Transverse colon (tissue), 4 donors: ENCODE measurements around the gene PTS. TPM values are rescaled to one million over a fixed set of nuclear protein-coding genes. Genes with fewer than 3 reads are reported as not detected.

Experiments
- DNase-seq: peaks from one replicate; pipeline ENCODE4 v3.0.0-alpha.2; 2019
- H3K27ac ChIP-seq, 4 donors: fragments of 200-600 bp; sonication (generic); 2 replicates each; pipeline ENCODE4 v1.5.1; 2016 to 2018; ENCODE audit warnings: inconsistent platforms in 4 of 4
- H3K27me3 ChIP-seq: fragments of 200-600 bp; sonication (generic); 2 replicates; pipeline ENCODE4 v1.5.1; 2017; ENCODE audit warnings: inconsistent platforms
- H3K36me3 ChIP-seq, 4 donors: fragments of 200-600 bp; sonication (generic); 2 replicates each; pipeline ENCODE4 v1.5.1; 2017 to 2019; ENCODE audit warnings: inconsistent platforms in 4 of 4
- H3K4me1 ChIP-seq, 4 donors: fragments of 200-600 bp; sonication (generic); 2 replicates each; pipeline ENCODE4 v1.5.1; 2017 to 2020; ENCODE audit warnings: inconsistent platforms in 4 of 4
- H3K4me3 ChIP-seq, 4 donors: fragments of 200-600 bp; sonication (generic); 1 replicate in 1 of 4; 2 replicates in 3 of 4; pipeline versions ENCODE4 v1.5.1 to v1.6.1; 2017 to 2019; ENCODE audit warnings: inconsistent platforms in 4 of 4
- H3K9me3 ChIP-seq, 2 donors: fragments of 200-600 bp; sonication (generic); 2 replicates each; pipeline ENCODE4 v1.5.1; 2017 to 2019; ENCODE audit warnings: inconsistent platforms in 2 of 2
- EP300 ChIP-seq: sonication (generic); formaldehyde crosslinking; IDR thresholded peaks from one replicate; pipeline ENCODE4 v1.6.1; 2017; ENCODE audit warnings: antibody characterized with exemption, low read depth
- POLR2A ChIP-seq: fragments of 450-650 bp; IDR thresholded peaks from one replicate; pipeline ENCODE4 v1.6.1; 2016; ENCODE audit warnings: antibody characterized with exemption, mild to moderate bottlenecking, moderate library complexity
- POLR2AphosphoS5 ChIP-seq, 3 donors: sonication (generic); formaldehyde crosslinking; IDR thresholded peaks; one replicate each; pipeline ENCODE4 v1.6.1; 2016; ENCODE audit warnings: antibody characterized with exemption in 3 of 3
- WGBS, 2 donors: methylation state at CpG; one replicate each; pipeline ENCODE4 v1.1.5; 2018; ENCODE audit warnings: low coverage in 1 of 2; 5-methylcytosine and 5-hydroxymethylcytosine counted together
- in situ Hi-C, 4 donors: fragments of 200-750 bp; cut with MboI; loops; one replicate each; pipeline versions ENCODE4 v1.15.0 to v1.15.1; 2017; ENCODE audit warnings: low sequenced_read_pairs in 3 of 4, low pct_ligation_motif_present in 1 of 4, low pct_unique_long_range_greater_than_20kb in 1 of 4
- intact Hi-C: fragments of 100-400 bp; cut with DNase I; formaldehyde crosslinking; loops from one replicate; pipeline ENCODE4 v1.15.1; 2023; ENCODE audit warnings: low total_unique reads
- small RNA-seq, 4 donors: library from RNA; depleted of rRNA; stranded (forward); fragments of <200 nt; gene quantifications; one replicate each; pipeline ENCODE3, GENCODE V24; 2016
- total RNA-seq, 4 donors: library from RNA; depleted of rRNA; stranded (reverse); fragments of >200 nt; gene quantifications; one replicate each; pipeline ENCODE4 v1.1.0, GENCODE V29; 2016
- TF ChIP-seq, protein P1 (sequence below), 5 experiments: fragments of 200-600 bp in 3 of 5; fragments of 450-650 bp in 2 of 5; sonication (generic) in 3 of 5; IDR thresholded peaks; 1 replicate in 2 of 5; 2 replicates in 3 of 5; pipeline ENCODE4 v1.5.1; 2016 to 2017; ENCODE audit warnings: antibody characterized with exemption in 5 of 5, inconsistent platforms in 3 of 5, mild to moderate bottlenecking in 2 of 5, moderate library complexity in 1 of 5

The PTS gene
- total RNA-seq, 4 donors from 2014 or later = 9.7 to 29.1 (median 18.7) TPM

DNA sequence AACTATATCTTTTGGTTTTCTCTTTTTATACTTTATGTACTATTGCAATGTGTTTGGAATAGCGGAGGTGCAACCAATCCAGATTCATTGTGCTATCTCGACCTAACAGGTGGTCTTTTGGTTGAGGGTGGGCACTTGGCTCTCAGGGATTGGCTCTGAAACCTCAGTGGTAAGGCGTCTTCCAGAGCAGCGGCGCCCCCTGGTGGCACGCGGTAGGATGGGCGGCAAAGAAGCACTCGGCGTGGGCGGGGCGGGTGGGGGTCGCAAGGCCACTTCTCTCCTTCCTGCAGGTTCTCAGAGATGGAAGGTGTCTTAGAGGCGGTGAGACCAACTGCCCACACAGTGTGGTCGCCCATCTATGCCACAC, 53.7 kb downstream of the PTS start:
- Histone ChIP-seq H3K36me3 (no peaks in the 10 kb centered on the region), H3K4me1 (peaks cover 0 to 15% (median 8%) of the 10 kb centered on the region in 4 donors), H3K4me3 (peak overlapping the region in 3 of 4 donors; percentile 21 to 44 (median 28)), H3K27ac (peak overlapping the region in 3 of 4 donors; percentile 40 to 54 (median 52)), H3K27me3 (no peaks in the 10 kb centered on the region), H3K9me3 (no peaks in the 10 kb centered on the region)
- in situ Hi-C loops = loop anchor here (5.0 to 25.0 kb wide), 7 partner anchors 58 to 1007 kb away; no protein-coding TSS in a partner anchor
- DNase-seq = peak; percentile 70
- TF ChIP-seq, protein P1, sequence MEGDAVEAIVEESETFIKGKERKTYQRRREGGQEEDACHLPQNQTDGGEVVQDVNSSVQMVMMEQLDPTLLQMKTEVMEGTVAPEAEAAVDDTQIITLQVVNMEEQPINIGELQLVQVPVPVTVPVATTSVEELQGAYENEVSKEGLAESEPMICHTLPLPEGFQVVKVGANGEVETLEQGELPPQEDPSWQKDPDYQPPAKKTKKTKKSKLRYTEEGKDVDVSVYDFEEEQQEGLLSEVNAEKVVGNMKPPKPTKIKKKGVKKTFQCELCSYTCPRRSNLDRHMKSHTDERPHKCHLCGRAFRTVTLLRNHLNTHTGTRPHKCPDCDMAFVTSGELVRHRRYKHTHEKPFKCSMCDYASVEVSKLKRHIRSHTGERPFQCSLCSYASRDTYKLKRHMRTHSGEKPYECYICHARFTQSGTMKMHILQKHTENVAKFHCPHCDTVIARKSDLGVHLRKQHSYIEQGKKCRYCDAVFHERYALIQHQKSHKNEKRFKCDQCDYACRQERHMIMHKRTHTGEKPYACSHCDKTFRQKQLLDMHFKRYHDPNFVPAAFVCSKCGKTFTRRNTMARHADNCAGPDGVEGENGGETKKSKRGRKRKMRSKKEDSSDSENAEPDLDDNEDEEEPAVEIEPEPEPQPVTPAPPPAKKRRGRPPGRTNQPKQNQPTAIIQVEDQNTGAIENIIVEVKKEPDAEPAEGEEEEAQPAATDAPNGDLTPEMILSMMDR (IDR thresholded peaks at IDR 0.05) = peak; percentile 43 to 95 (median 87)
- no peak for TF ChIP-seq EP300
- 3% methylated on average over 11 of the region's 15 CpGs; no CpG with 5 or more reads in 1 of the 2 donors for WGBS, 2 donors
- intact Hi-C loops = loop anchor here (1.0 kb wide), 1 partner anchor 60 kb away; no protein-coding TSS in a partner anchor

DNA sequence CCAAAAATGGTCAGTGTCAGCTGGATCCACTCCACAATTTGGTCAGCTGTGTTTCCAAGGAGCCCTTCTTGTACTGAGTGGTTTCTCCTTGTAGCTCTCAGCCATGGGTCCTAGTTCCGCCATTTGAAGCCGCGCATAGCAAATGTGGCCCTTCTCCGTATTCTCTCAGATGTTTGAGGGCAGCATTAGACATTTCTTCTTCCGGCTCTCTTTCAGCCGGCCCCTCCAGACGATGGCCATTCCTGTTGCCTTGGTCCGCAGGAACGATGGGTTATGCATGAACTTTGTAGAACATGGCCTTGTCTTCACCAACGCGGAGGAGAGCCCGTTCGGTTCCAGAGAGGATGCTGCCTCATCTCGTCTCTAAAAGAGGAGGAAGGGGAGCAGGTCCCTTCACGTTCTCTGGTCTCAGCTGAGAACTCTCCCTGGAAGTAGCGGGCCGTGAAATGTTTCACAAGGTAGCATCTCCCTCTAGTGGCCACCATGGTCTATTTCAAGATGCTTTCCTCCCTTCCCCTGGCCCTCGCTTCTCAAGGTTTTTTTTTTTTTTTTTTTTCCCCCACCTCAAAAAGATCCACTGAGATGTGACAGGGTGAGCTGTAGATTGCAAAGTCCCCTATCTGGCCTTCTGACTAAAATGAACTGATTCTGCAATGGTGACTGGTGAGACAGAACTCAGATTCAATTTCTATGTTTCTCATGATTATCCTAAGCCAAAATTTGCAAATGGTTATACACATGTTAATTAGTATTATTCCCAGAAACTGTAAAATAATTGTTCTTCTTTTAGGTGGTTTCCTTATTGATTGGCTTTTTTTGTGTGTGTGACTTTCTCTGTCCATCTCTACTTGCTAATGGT, 54.3 kb downstream of the PTS start:
- peaks cover 0 to 15% (median 8%) of the 10 kb centered on the region in 4 donors for H3K4me1 ChIP-seq
- peak overlapping the region; percentile 0 to 44 (median 24) for H3K4me3 ChIP-seq
- TF ChIP-seq EP300 = no peak
- TF ChIP-seq, protein P1 (IDR thresholded peaks at IDR 0.05) = peak; percentile 51 to 86 (median 72)
- TF ChIP-seq POLR2A = no peak
- no peaks in the 10 kb centered on the region for H3K9me3 ChIP-seq
- in situ Hi-C loops = loop anchor here (5.0 to 25.0 kb wide), 6 partner anchors 58 to 1007 kb away; no protein-coding TSS in a partner anchor
- no peaks in the 10 kb centered on the region for H3K36me3 ChIP-seq
- intact Hi-C loops = loop anchor here (1.0 kb wide), 1 partner anchor 60 kb away; no protein-coding TSS in a partner anchor
- H3K27me3 ChIP-seq = no peaks in the 10 kb centered on the region
- peak; percentile 66 for DNase-seq
- 2% methylated on average over 18 of the region's 18 CpGs; no CpG with 5 or more reads in 1 of the 2 donors for WGBS, 2 donors
- peak overlapping the region in 3 of 4 donors; percentile 40 to 54 (median 52) for H3K27ac ChIP-seq

DNA sequence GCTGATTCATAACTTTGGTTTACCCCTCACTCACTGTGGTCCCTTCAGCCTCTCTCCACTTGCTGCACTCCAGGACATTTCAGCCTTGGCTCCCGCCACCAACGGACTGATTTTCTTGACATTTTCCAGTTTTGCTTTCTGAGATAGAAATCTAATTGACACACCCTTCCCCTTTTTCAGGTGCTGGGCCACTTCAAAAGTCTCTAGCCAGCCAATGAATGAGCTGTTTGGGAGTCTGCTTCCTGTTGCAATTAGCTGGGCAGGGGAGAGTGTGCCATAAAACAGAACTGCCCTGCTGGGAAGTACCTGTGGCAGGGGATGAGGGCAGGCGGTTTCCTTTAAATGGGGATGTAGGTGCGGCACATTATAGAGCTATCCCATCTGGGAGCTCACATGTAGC, 55.5 kb downstream of the PTS start:
- peak overlapping the region in 1 of 4 donors; percentile 22 for H3K27ac ChIP-seq
- no peak overlapping the region for H3K4me3 ChIP-seq
- H3K36me3 ChIP-seq = no peaks in the 10 kb centered on the region
- WGBS, 2 donors = 36 to 83% methylated on average over 2 to 4 of the region's 4 CpGs
- no peak for TF ChIP-seq EP300
- TF ChIP-seq POLR2A = no peak
- no peak for TF ChIP-seq POLR2AphosphoS5 (IDR thresholded peaks at IDR 0.05)
- TF ChIP-seq, protein P1 (IDR thresholded peaks at IDR 0.05) = no peak
- peak; percentile 42 for DNase-seq
- peaks cover 0 to 15% (median 8%) of the 10 kb centered on the region in 4 donors for H3K4me1 ChIP-seq
- H3K9me3 ChIP-seq = no peaks in the 10 kb centered on the region
- in situ Hi-C loops (loop anchor here (5.0 to 25.0 kb wide), 6 partner anchors 59 to 1006 kb away; no protein-coding TSS in a partner anchor), intact Hi-C loops (no loop called here)
- H3K27me3 ChIP-seq = no peaks in the 10 kb centered on the region

Small RNA genes lying within 50 kb of the gene (small RNA-seq; reads per million reads assigned to genes)
- 0 reads per million in 4 donors for gene MRPS36P4

Other genes starting within 250 kb of the PTS start
- 10 to 100 TPM; 20.2 to 40.3 (median 23.8) TPM for gene DLAT, start 201.0 kb upstream of the PTS start, total RNA-seq
- 100 to 1,000 TPM in 1 of 4 donors, 1 to 10 TPM in 1, under 1 TPM in 1, not detected in 1; 0.68 to 372 (median 1.6) TPM for gene PIH1D2, start 152.4 kb upstream of the PTS start, total RNA-seq
- gene NKAPD1, start 152.1 kb upstream of the PTS start, total RNA-seq = 10 to 100 TPM in 2 of 4 donors, 1 to 10 TPM in 2; 3.0 to 24.0 (median 8.7) TPM
- gene TIMM8B, start 139.7 kb upstream of the PTS start, total RNA-seq = 10 to 100 TPM; 26.2 to 58.9 (median 40.6) TPM
- gene SDHD, start 139.6 kb upstream of the PTS start, total RNA-seq = 100 to 1,000 TPM in 3 of 4 donors, 10 to 100 TPM in 1; 30.3 to 268 (median 145) TPM
- gene IL18, start 62.3 kb upstream of the PTS start, total RNA-seq = 100 to 1,000 TPM in 1 of 4 donors, 10 to 100 TPM in 3; 18.1 to 169 (median 76.0) TPM
- 1 to 10 TPM in 1 of 4 donors, under 1 TPM in 1, not detected in 2; 0.96 to 1.3 TPM for gene TEX12, start 59.1 kb upstream of the PTS start, total RNA-seq
- 10 to 100 TPM in 1 of 4 donors, 1 to 10 TPM in 3; 2.8 to 12.1 (median 4.0) TPM for gene BCO2, start 50.9 kb upstream of the PTS start, total RNA-seq
- not detected for gene PLET1, start 34.4 kb downstream of the PTS start, total RNA-seq